ENCODE results near the gene RHNO1.

RHNO1 gene

GRCh38 chr12:2895511-2895910 is 18.5 kb downstream of the RHNO1 start:
- DNase-seq (ENCODE audit: low read depth in 1 of 2, low spot score in 1 of 2) = no peak
- in situ Hi-C loops (cut with HindIII; ENCODE audit: low pct_unique_long_range_greater_than_20kb, low sequenced_read_pairs) = no loop called here
- no peak for TF ChIP-seq JUND (IDR thresholded peaks at IDR 0.05; ENCODE audit: low read depth)

GRCh38 chr12:2897418-2897817 is 20.4 kb downstream of the RHNO1 start:
- TF ChIP-seq JUND (IDR thresholded peaks at IDR 0.05; ENCODE audit: low read depth) = no peak
- DNase-seq (ENCODE audit: low read depth in 1 of 2, low spot score in 1 of 2) = no peak
- in situ Hi-C loops (cut with HindIII; ENCODE audit: low pct_unique_long_range_greater_than_20kb, low sequenced_read_pairs) = no loop called here

- no peak for TF ChIP-seq JUND (IDR thresholded peaks at IDR 0.05; ENCODE audit: low read depth)
- in situ Hi-C loops (cut with HindIII; ENCODE audit: low pct_unique_long_range_greater_than_20kb, low sequenced_read_pairs) = no loop called here
- DNase-seq (ENCODE audit: low read depth in 1 of 2, low spot score in 1 of 2) = no peak
These were observed 23.6 kb downstream of the RHNO1 start for GRCh38 chr12:2900642-2901041.

- in situ Hi-C loops (cut with HindIII; ENCODE audit: low pct_unique_long_range_greater_than_20kb, low sequenced_read_pairs) = no loop called here
- DNase-seq (ENCODE audit: low read depth in 1 of 2, low spot score in 1 of 2) = no peak
- no peak for TF ChIP-seq JUND (IDR thresholded peaks at IDR 0.05; ENCODE audit: low read depth)
These were observed 25.4 kb downstream of the RHNO1 start for GRCh38 chr12:2902272-2902880.

- TF ChIP-seq JUND (IDR thresholded peaks at IDR 0.05; ENCODE audit: low read depth) = no peak
- in situ Hi-C loops (cut with HindIII; ENCODE audit: low pct_unique_long_range_greater_than_20kb, low sequenced_read_pairs) = no loop called here
- no peak for DNase-seq (ENCODE audit: low read depth in 1 of 2, low spot score in 1 of 2)
These were observed 27.2 kb downstream of the RHNO1 start for GRCh38 chr12:2904260-2904659.

- no peak for TF ChIP-seq JUND (IDR thresholded peaks at IDR 0.05; ENCODE audit: low read depth)
- in situ Hi-C loops (cut with HindIII; ENCODE audit: low pct_unique_long_range_greater_than_20kb, low sequenced_read_pairs) = no loop called here
- no peak for DNase-seq (ENCODE audit: low read depth in 1 of 2, low spot score in 1 of 2)
These were observed 35.2 kb downstream of the RHNO1 start for GRCh38 chr12:2912216-2912575.

GRCh38 chr12:2919249-2919648 is 42.2 kb downstream of the RHNO1 start:
- no peak for DNase-seq (ENCODE audit: low read depth in 1 of 2, low spot score in 1 of 2)
- TF ChIP-seq JUND (IDR thresholded peaks at IDR 0.05; ENCODE audit: low read depth) = no peak
- in situ Hi-C loops (cut with HindIII; ENCODE audit: low pct_unique_long_range_greater_than_20kb, low sequenced_read_pairs) = no loop called here

- in situ Hi-C loops (cut with HindIII; ENCODE audit: low pct_unique_long_range_greater_than_20kb, low sequenced_read_pairs) = no loop called here
- no peak for DNase-seq (ENCODE audit: low read depth in 1 of 2, low spot score in 1 of 2)
- TF ChIP-seq JUND (IDR thresholded peaks at IDR 0.05; ENCODE audit: low read depth) = no peak
These were observed 45.3 kb downstream of the RHNO1 start for GRCh38 chr12:2922329-2922728.

- TF ChIP-seq JUND (IDR thresholded peaks at IDR 0.05; ENCODE audit: low read depth) = no peak
- DNase-seq (ENCODE audit: low read depth in 1 of 2, low spot score in 1 of 2) = no peak
- in situ Hi-C loops (cut with HindIII; ENCODE audit: low pct_unique_long_range_greater_than_20kb, low sequenced_read_pairs) = no loop called here
These were observed 46.0 kb downstream of the RHNO1 start for GRCh38 chr12:2923057-2923456.

- DNase-seq (ENCODE audit: low read depth in 1 of 2, low spot score in 1 of 2) = no peak
- in situ Hi-C loops (cut with HindIII; ENCODE audit: low pct_unique_long_range_greater_than_20kb, low sequenced_read_pairs) = no loop called here
- TF ChIP-seq JUND (IDR thresholded peaks at IDR 0.05; ENCODE audit: low read depth) = no peak
These were observed 47.0 kb downstream of the RHNO1 start for GRCh38 chr12:2924019-2924418.

- in situ Hi-C loops (cut with HindIII; ENCODE audit: low pct_unique_long_range_greater_than_20kb, low sequenced_read_pairs) = no loop called here
- DNase-seq (ENCODE audit: low read depth in 1 of 2, low spot score in 1 of 2) = no peak
- TF ChIP-seq JUND (IDR thresholded peaks at IDR 0.05; ENCODE audit: low read depth) = no peak
These were observed 48.4 kb downstream of the RHNO1 start for GRCh38 chr12:2925322-2925995.

- no peak for DNase-seq (ENCODE audit: low read depth in 1 of 2, low spot score in 1 of 2)
- no peak for TF ChIP-seq JUND (IDR thresholded peaks at IDR 0.05; ENCODE audit: low read depth)
These were observed 53.8 kb downstream of the RHNO1 start for GRCh38 chr12:2930865-2931264.

GRCh38 chr12:2933586-2933985 is 56.6 kb downstream of the RHNO1 start:
- TF ChIP-seq JUND (IDR thresholded peaks at IDR 0.05; ENCODE audit: low read depth) = no peak
- in situ Hi-C loops (cut with HindIII; ENCODE audit: low pct_unique_long_range_greater_than_20kb, low sequenced_read_pairs) = no loop called here

More at GRCh38 chr12:2930865-2931264, 53.8 kb downstream of the RHNO1 start:
- in situ Hi-C loops (cut with HindIII; ENCODE audit: low pct_unique_long_range_greater_than_20kb, low sequenced_read_pairs) = no loop called here

GRCh38 chr12:2934371-2934770 is 57.3 kb downstream of the RHNO1 start:
- no peak for TF ChIP-seq JUND (IDR thresholded peaks at IDR 0.05; ENCODE audit: low read depth)
- in situ Hi-C loops (cut with HindIII; ENCODE audit: low pct_unique_long_range_greater_than_20kb, low sequenced_read_pairs) = no loop called here
- DNase-seq (ENCODE audit: low read depth in 1 of 2, low spot score in 1 of 2) = no peak

More at GRCh38 chr12:2933586-2933985, 56.6 kb downstream of the RHNO1 start:
- DNase-seq (ENCODE audit: low read depth in 1 of 2, low spot score in 1 of 2) = no peak

Measured in T47D (cell line).